ENCODE results near the gene CDON.
"Not testable (repeated sequence)": the region's sequence is repeated elsewhere in the genome, so short reads cannot be mapped to it uniquely, and the experiment has no call there.

CDON gene

GRCh38 chr11:125916683-125917347 lies 145.9 kb downstream of the CDON start:
- DNase-seq (ENCODE audit: low read depth) = no peak
- no peak for TF ChIP-seq CTCF (conservative IDR thresholded peaks at IDR 0.05; ENCODE audit: control insufficient read depth, insufficient read depth, low read depth, low read length)
- no peak overlapping the region for H3K4me3 ChIP-seq (ENCODE audit: control insufficient read depth, low read depth, low read length)

DNA sequence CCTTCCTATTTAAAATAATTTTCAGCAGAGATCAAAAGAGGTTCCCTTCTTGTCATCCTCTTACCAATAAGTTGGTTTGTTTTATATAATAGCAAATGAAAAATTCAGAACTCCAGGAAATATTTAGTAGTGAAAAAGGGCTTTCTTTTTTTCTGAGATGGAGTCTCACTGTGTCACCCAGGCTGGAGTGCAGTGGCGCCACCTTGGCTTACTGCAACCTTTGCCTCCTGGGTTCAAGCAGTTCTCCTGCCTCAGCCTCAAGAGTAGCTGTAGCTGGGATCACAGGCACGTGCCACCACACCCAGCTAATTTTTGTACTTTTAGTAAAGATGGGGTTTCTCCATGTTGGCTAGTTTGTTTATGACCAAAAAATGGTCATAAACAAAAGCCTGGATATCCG lies 148.1 kb downstream of the CDON start:
- H3K4me3 ChIP-seq (ENCODE audit: control insufficient read depth, low read depth, low read length); DNase-seq (ENCODE audit: low read depth): not testable (repeated sequence)

GRCh38 chr11:125910226-125910849 lies 152.3 kb downstream of the CDON start:
- TF ChIP-seq CTCF (conservative IDR thresholded peaks at IDR 0.05; ENCODE audit: control insufficient read depth, insufficient read depth, low read depth, low read length) = no peak
- no peak overlapping the region for H3K4me3 ChIP-seq (ENCODE audit: control insufficient read depth, low read depth, low read length)
- no peak for DNase-seq (ENCODE audit: low read depth)

All from fibroblast of mammary gland (primary cell).